ENCODE measurements around the gene TAS2R40. TPM values are rescaled to one million over a fixed set of nuclear protein-coding genes. Genes with fewer than 3 reads are reported as not detected.
"Not testable (repeated sequence)": the region's sequence is repeated elsewhere in the genome, so short reads cannot be mapped to it uniquely, and the experiment has no call there.

The TAS2R40 gene
- not detected for total RNA-seq

DNA sequence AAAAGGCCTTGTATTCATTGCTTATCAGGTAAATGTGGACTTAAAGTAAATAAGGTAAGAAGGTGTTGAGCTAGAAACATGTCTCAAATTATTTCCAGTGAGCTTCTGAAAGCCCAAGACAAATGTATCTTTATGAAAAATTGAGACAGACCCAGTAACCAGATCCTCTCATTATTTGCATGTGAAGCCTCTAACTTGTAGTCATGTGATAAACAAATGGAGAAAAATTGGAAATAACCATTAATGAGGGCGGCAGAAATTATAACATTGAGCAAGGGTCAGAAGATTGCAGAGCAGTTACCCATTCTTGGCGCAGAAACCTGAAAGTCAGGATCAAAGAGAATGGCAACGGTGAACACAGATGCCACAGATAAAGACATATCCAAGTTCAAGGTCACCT is at the start of gene TAS2R40:
TSS of gene TAS2R40 (plus strand) at position 301 of the 400 bp plus-strand sequence. CDS start at position 343, 42 bp downstream.
- Histone ChIP-seq H3K9me3 (ENCODE audit: control insufficient read depth in 3 of 3, low read length in 3 of 3) (no peaks in the 10 kb centered on the region), H3K27me3 (ENCODE audit: control insufficient read depth in 3 of 3, insufficient read depth in 3 of 3, low read length in 3 of 3) (no peaks in the 10 kb centered on the region), H3K9ac (ENCODE audit: low read depth in 1 of 3, low read length in 3 of 3) (no peak within 1 kb of the TSS), H3K36me3 (ENCODE audit: control insufficient read depth in 3 of 3, insufficient read depth in 3 of 3, low read length in 3 of 3) (no peaks in the 10 kb centered on the region), H3K27ac (ENCODE audit: low read depth, low read length) (no peak within 1 kb of the TSS), H3K4me1 (ENCODE audit: control insufficient read depth in 3 of 3, insufficient read depth in 3 of 3, low read length in 3 of 3) (no peaks in the 10 kb centered on the region), H3K4me3 (ENCODE audit: low read length in 3 of 3) (no peak within 1 kb of the TSS)

DNA sequence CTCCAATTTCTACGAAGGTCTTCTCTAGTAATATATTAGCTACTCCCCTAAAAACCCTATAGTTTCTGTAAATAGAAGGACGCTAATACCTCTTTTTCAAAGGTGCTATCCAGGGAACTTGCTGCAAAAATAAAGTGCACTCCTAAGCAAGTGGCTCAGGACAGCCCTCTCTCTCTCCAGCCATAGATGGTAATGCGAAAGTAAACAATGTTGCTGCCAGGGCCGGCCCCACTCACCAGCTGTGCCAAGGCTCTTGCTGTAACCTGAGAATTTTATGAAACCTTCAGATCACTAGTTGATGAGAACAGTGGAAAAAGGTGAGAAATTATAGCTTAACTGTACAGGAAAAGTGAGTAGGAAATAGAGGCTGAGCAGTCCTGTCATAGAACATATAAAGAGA is 49.5 kb upstream of the TAS2R40 start:
- peak overlapping the region; percentile 37 for H3K27ac ChIP-seq (ENCODE audit: low read depth, low read length)
- H3K9ac ChIP-seq (ENCODE audit: low read depth in 1 of 3, low read length in 3 of 3), result peak overlapping the region; percentile 5 to 35 (median 28)
- no peaks in the 10 kb centered on the region for H3K36me3 ChIP-seq (ENCODE audit: control insufficient read depth in 3 of 3, insufficient read depth in 3 of 3, low read length in 3 of 3)
- H3K4me3 ChIP-seq (ENCODE audit: low read length in 3 of 3), result peak overlapping the region; percentile 30 to 38 (median 32)
- no peaks in the 10 kb centered on the region for H3K27me3 ChIP-seq (ENCODE audit: control insufficient read depth in 3 of 3, insufficient read depth in 3 of 3, low read length in 3 of 3)
- no peaks in the 10 kb centered on the region for H3K9me3 ChIP-seq (ENCODE audit: control insufficient read depth in 3 of 3, low read length in 3 of 3)
- H3K4me1 ChIP-seq (ENCODE audit: control insufficient read depth in 3 of 3, insufficient read depth in 3 of 3, low read length in 3 of 3), result peaks cover 0 to 5% (median 0%) of the 10 kb centered on the region in 3 donors

DNA sequence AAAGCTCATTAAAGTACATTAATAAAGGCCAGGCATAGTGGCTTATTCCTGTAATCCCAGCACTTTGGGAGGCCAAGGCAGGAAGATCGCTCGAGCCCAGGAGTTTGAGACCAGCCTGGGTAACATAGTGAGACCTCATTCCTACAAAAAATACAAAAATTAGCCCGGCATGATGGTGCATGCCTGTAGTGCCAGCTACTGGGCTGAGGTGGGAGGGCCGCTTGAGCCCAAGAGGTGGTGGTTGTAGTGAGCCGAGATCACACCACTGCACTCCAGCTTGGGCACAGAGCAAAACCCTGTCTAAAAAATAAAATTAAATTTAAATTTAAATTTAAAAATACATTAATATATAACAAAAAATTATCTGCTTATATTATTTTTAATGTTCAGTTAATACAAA is 45.7 kb upstream of the TAS2R40 start:
- H3K36me3 ChIP-seq (ENCODE audit: control insufficient read depth in 3 of 3, insufficient read depth in 3 of 3, low read length in 3 of 3), result no peaks in the 10 kb centered on the region
- no peaks in the 10 kb centered on the region for H3K27me3 ChIP-seq (ENCODE audit: control insufficient read depth in 3 of 3, insufficient read depth in 3 of 3, low read length in 3 of 3)
- peaks cover 0 to 2% (median 2%) of the 10 kb centered on the region in 3 donors for H3K9me3 ChIP-seq (ENCODE audit: control insufficient read depth in 3 of 3, low read length in 3 of 3)
- no peak overlapping the region for H3K9ac ChIP-seq (ENCODE audit: low read depth in 1 of 3, low read length in 3 of 3)
- no peak overlapping the region for H3K27ac ChIP-seq (ENCODE audit: low read depth, low read length)
- H3K4me1 ChIP-seq (ENCODE audit: control insufficient read depth in 3 of 3, insufficient read depth in 3 of 3, low read length in 3 of 3), result peaks cover 0 to 5% (median 0%) of the 10 kb centered on the region in 3 donors
- no peak overlapping the region for H3K4me3 ChIP-seq (ENCODE audit: low read length in 3 of 3)

DNA sequence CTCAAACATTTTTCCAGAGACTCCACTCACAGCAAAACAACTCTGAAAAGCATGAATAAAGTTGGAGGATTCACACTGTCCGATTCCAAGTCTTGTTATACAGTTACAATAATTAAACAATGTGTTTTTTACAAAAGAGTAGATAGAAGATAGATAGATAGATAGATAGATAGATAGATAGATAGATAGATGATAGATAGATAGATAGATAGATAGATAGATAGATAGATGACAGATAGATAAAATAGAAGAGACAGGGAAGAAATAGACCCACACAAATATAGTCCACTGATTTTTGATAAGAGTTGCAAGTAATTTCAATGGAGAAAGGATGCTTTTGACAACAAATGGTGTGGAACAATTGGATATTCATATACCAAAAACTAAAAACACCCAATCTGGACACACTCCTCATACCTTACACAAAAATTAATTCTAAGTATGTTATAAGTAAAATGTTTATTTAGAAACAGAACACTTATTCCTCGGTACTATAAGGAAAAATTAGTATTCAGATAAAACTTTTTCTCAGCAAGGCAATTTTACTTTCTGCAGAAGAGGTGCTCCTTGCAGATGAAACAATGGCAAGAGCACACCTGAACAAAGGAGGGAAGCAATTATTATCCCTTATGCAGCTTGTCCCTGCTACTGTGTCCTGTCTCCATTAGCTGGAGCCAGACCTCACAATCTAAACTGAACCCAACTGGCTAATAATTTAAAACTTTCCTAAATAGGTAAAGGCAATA is 44.3 kb upstream of the TAS2R40 start:
- no peak overlapping the region for H3K9ac ChIP-seq (ENCODE audit: low read depth in 1 of 3, low read length in 3 of 3)
- no peaks in the 10 kb centered on the region for H3K4me1 ChIP-seq (ENCODE audit: control insufficient read depth in 3 of 3, insufficient read depth in 3 of 3, low read length in 3 of 3)
- H3K9me3 ChIP-seq (ENCODE audit: control insufficient read depth in 3 of 3, low read length in 3 of 3), result peaks cover 0 to 2% (median 2%) of the 10 kb centered on the region in 3 donors
- no peak overlapping the region for H3K27ac ChIP-seq (ENCODE audit: low read depth, low read length)
- no peak overlapping the region for H3K4me3 ChIP-seq (ENCODE audit: low read length in 3 of 3)
- H3K36me3 ChIP-seq (ENCODE audit: control insufficient read depth in 3 of 3, insufficient read depth in 3 of 3, low read length in 3 of 3), result no peaks in the 10 kb centered on the region
- H3K27me3 ChIP-seq (ENCODE audit: control insufficient read depth in 3 of 3, insufficient read depth in 3 of 3, low read length in 3 of 3), result no peaks in the 10 kb centered on the region

DNA sequence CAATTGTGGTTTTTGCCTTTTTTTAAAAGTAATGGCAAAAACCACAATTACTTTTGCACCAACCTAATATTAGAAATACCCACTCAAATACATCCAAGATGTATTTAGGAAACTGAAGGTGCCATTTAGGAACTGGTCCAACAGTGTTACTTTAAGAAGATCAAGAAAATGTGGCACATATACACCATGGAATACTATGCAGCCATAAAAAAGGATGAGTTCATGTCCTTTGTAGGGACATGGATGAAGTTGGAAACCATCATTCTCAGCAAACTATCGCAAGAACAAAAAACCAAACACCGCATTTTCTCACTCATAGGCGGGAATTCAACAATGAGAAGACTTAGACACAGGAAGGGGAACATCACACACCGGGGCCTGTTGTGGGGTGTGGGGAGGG is 41.1 kb upstream of the TAS2R40 start:
- H3K4me1 ChIP-seq (ENCODE audit: control insufficient read depth in 3 of 3, insufficient read depth in 3 of 3, low read length in 3 of 3); H3K9me3 ChIP-seq (ENCODE audit: control insufficient read depth in 3 of 3, low read length in 3 of 3); H3K36me3 ChIP-seq (ENCODE audit: control insufficient read depth in 3 of 3, insufficient read depth in 3 of 3, low read length in 3 of 3); H3K4me3 ChIP-seq (ENCODE audit: low read length in 3 of 3); H3K27me3 ChIP-seq (ENCODE audit: control insufficient read depth in 3 of 3, insufficient read depth in 3 of 3, low read length in 3 of 3); H3K27ac ChIP-seq (ENCODE audit: low read depth, low read length); H3K9ac ChIP-seq (ENCODE audit: low read depth in 1 of 3, low read length in 3 of 3): not testable (repeated sequence)

DNA sequence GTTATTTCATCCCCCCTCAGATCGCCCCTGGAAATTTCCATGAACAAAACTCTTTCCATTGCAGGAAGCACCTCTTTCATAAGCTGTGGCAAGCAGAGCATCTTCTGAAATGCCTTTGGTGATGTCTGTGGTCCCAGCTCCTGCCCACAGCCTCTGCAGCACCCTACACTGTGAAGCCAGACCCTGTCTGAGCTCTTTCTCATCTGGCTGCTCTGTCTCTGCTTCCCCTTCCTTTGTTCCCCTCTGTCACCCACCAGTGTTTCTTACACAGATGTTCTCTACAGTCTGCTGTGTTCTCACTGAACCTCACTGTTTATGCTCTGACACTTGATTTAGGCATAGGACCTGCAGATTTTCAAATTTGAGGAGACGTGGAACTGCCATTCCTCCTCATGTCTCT is 40.5 kb upstream of the TAS2R40 start:
- H3K9ac ChIP-seq (ENCODE audit: low read depth in 1 of 3, low read length in 3 of 3), result no peak overlapping the region
- H3K36me3 ChIP-seq (ENCODE audit: control insufficient read depth in 3 of 3, insufficient read depth in 3 of 3, low read length in 3 of 3), result no peaks in the 10 kb centered on the region
- H3K4me3 ChIP-seq (ENCODE audit: low read length in 3 of 3), result no peak overlapping the region
- no peaks in the 10 kb centered on the region for H3K4me1 ChIP-seq (ENCODE audit: control insufficient read depth in 3 of 3, insufficient read depth in 3 of 3, low read length in 3 of 3)
- H3K27ac ChIP-seq (ENCODE audit: low read depth, low read length), result no peak overlapping the region
- H3K27me3 ChIP-seq (ENCODE audit: control insufficient read depth in 3 of 3, insufficient read depth in 3 of 3, low read length in 3 of 3), result no peaks in the 10 kb centered on the region
- peaks cover 0 to 2% (median 2%) of the 10 kb centered on the region in 3 donors for H3K9me3 ChIP-seq (ENCODE audit: control insufficient read depth in 3 of 3, low read length in 3 of 3)

DNA sequence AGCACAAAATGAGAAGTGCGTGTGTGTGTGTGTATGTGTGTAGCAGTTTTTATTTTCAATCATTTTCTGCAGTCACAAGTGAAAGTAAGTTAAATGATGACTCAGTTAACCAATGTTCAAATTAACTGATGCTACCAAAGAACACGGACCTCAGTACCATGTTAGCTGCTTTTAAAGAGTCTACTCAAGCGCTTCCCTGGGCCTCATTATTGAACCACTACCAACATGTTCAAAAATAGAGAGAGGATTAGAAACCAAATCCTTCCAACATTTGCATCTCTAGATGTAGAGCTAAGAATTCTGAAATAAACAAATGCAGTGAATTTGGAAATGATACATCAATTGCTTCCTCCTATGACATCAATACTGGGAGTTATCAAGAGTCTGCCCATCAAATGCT is 38.8 kb upstream of the TAS2R40 start, which contains the start of gene TAS2R39:
TSS of gene TAS2R39 (plus strand) at position 396 of the 400 bp plus-strand sequence. CDS start at position 396, 0 bp downstream.
- Histone ChIP-seq H3K9me3 (ENCODE audit: control insufficient read depth in 3 of 3, low read length in 3 of 3) (peaks cover 0 to 2% (median 0%) of the 10 kb centered on the region in 3 donors), H3K36me3 (ENCODE audit: control insufficient read depth in 3 of 3, insufficient read depth in 3 of 3, low read length in 3 of 3) (no peaks in the 10 kb centered on the region), H3K4me3 (ENCODE audit: low read length in 3 of 3) (no peak within 1 kb of the TSS), H3K27ac (ENCODE audit: low read depth, low read length) (no peak within 1 kb of the TSS), H3K27me3 (ENCODE audit: control insufficient read depth in 3 of 3, insufficient read depth in 3 of 3, low read length in 3 of 3) (no peaks in the 10 kb centered on the region), H3K4me1 (ENCODE audit: control insufficient read depth in 3 of 3, insufficient read depth in 3 of 3, low read length in 3 of 3) (no peaks in the 10 kb centered on the region), H3K9ac (ENCODE audit: low read depth in 1 of 3, low read length in 3 of 3) (no peak within 1 kb of the TSS)

DNA sequence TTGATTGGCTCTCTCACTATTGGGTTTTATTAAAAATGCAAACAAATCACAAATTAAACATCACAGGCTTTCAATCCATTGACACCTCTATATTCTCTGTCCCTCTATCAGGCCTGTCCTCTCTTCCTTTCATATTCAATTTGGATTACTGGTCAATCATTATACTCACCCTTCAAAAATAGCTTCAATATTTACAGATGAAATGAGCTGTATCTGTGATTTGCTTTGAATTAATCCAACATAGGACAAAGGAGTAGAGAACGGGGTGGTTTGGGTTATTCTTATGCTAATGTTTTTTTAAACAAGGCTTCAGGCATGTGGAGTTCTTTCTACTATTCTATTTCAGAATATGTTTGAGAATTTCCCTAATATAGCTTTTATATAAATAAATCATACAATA is 36.3 kb upstream of the TAS2R40 start:
- H3K27ac ChIP-seq (ENCODE audit: low read depth, low read length), result no peak overlapping the region
- no peaks in the 10 kb centered on the region for H3K9me3 ChIP-seq (ENCODE audit: control insufficient read depth in 3 of 3, low read length in 3 of 3)
- H3K4me1 ChIP-seq (ENCODE audit: control insufficient read depth in 3 of 3, insufficient read depth in 3 of 3, low read length in 3 of 3), result no peaks in the 10 kb centered on the region

DNA sequence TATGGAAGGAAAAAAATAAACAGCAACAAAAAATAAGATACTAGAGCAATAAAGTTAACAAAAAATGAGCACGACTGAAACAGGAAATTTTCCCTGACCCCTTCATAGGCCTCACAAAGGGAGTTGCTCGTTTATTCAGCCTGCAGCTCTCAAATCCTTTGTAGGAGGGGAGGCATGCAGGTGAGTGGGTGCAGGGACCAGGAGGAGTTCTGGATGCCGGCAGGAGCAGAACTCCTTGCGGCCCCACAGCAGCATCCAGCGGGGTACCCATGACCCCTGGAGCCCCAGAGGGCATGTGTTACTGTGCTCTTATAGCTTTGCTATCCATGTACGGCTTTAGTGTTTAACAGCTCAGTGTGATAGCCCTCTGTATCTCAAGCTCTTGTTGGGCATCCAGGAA is 32.8 kb upstream of the TAS2R40 start:
- Histone ChIP-seq H3K9me3 (ENCODE audit: control insufficient read depth in 3 of 3, low read length in 3 of 3) (no peaks in the 10 kb centered on the region), H3K27ac (ENCODE audit: low read depth, low read length) (no peak overlapping the region), H3K9ac (ENCODE audit: low read depth in 1 of 3, low read length in 3 of 3) (no peak overlapping the region), H3K4me1 (ENCODE audit: control insufficient read depth in 3 of 3, insufficient read depth in 3 of 3, low read length in 3 of 3) (no peaks in the 10 kb centered on the region), H3K36me3 (ENCODE audit: control insufficient read depth in 3 of 3, insufficient read depth in 3 of 3, low read length in 3 of 3) (no peaks in the 10 kb centered on the region), H3K27me3 (ENCODE audit: control insufficient read depth in 3 of 3, insufficient read depth in 3 of 3, low read length in 3 of 3) (no peaks in the 10 kb centered on the region), H3K4me3 (ENCODE audit: low read length in 3 of 3) (no peak overlapping the region)

More for the DNA sequence above, 36.3 kb upstream of the TAS2R40 start:
- Histone ChIP-seq H3K9ac (ENCODE audit: low read depth in 1 of 3, low read length in 3 of 3) (no peak overlapping the region), H3K4me3 (ENCODE audit: low read length in 3 of 3) (no peak overlapping the region), H3K27me3 (ENCODE audit: control insufficient read depth in 3 of 3, insufficient read depth in 3 of 3, low read length in 3 of 3) (no peaks in the 10 kb centered on the region), H3K36me3 (ENCODE audit: control insufficient read depth in 3 of 3, insufficient read depth in 3 of 3, low read length in 3 of 3) (no peaks in the 10 kb centered on the region)

DNA sequence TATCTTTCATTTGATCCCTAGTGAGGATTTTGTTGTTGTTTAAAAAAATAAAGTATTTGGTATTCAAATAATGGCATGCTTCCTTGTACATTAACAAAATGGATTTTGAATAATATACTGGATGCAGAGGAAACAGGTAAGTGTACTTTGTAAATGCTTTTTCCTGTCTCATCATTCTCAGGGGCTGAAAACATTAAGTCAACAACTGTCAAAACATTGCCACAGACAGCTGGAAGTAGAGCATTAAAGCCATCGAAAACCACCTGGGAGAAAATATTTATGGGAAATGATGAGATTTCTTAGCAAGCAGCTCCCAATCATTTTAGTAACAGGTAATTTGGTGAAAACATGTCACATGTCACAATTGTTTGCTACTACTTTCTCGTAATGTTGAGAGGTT is 28.0 kb upstream of the TAS2R40 start:
- no peak overlapping the region for H3K4me3 ChIP-seq (ENCODE audit: low read length in 3 of 3)
- H3K27ac ChIP-seq (ENCODE audit: low read depth, low read length), result no peak overlapping the region

More for the DNA sequence above, 28.0 kb upstream of the TAS2R40 start:
- Histone ChIP-seq H3K9me3 (ENCODE audit: control insufficient read depth in 3 of 3, low read length in 3 of 3) (no peaks in the 10 kb centered on the region), H3K27me3 (ENCODE audit: control insufficient read depth in 3 of 3, insufficient read depth in 3 of 3, low read length in 3 of 3) (no peaks in the 10 kb centered on the region), H3K9ac (ENCODE audit: low read depth in 1 of 3, low read length in 3 of 3) (no peak overlapping the region), H3K36me3 (ENCODE audit: control insufficient read depth in 3 of 3, insufficient read depth in 3 of 3, low read length in 3 of 3) (no peaks in the 10 kb centered on the region), H3K4me1 (ENCODE audit: control insufficient read depth in 3 of 3, insufficient read depth in 3 of 3, low read length in 3 of 3) (no peaks in the 10 kb centered on the region)
